Measurements from ENCODE around the gene MANBA. TPM values are rescaled to one million over a fixed set of nuclear protein-coding genes. Genes with fewer than 3 reads are reported as not detected.

MANBA gene
- total and polyA plus RNA-seq, 2 of the 4 experiments (the other 2 are of a cell fraction): 11.5 to 17.2 TPM

DNA sequence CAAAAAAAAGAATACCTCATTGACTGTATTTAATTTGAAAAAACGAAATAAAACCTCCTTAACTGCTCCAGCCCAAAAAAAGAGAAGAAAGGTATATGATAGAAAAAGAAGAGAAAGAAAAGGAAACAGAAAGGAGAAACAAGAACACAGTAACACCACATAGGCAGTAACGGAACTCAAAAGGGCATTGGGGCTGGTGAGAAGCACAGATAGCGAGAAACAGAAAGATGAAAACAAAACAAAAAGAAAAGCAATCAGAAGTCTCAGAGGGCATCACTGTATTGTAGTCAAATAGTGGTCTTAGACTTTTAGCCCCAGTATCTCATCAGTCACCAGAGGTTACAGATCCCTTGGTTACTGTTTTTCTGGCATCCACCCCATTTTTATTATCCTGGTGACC lies 171.0 kb downstream of the MANBA start:
- BruUV-seq (replicated peaks): no TSS peak
- Histone ChIP-seq H3K4me2 (ENCODE audit: low read depth, low read length) (no peak overlapping the region), H3K4me3 (ENCODE audit: insufficient read depth, low read depth, low read length) (no peak overlapping the region), H4K5ac (ENCODE audit: low read depth, low read length) (no peak overlapping the region), H2BK5ac (ENCODE audit: low read depth, low read length, poor library complexity, severe bottlenecking) (no peak overlapping the region), H3K27me3 (ENCODE audit: control insufficient read depth, insufficient read depth, low read length) (no peaks in the 10 kb centered on the region), H2AFZ (replicated peaks; ENCODE audit: low read length, poor library complexity) (no peak overlapping the region), H2BK120ac (ENCODE audit: low read depth, low read length) (no peak overlapping the region), H4K20me1 (ENCODE audit: insufficient read depth, low read length) (no peaks in the 10 kb centered on the region), H3K79me1 (ENCODE audit: low read depth in 1 of 2, low read length in 2 of 2) (no peaks in the 10 kb centered on the region), H3K14ac (replicated peaks; ENCODE audit: low read depth, low read length) (no peak overlapping the region), H3K4ac (ENCODE audit: low read depth, low read length) (no peak overlapping the region), H3K27ac (ENCODE audit: insufficient read depth, low read length) (no peak overlapping the region), H4K8ac (ENCODE audit: low read depth in 2 of 2, low read length in 2 of 2) (no peak overlapping the region), H2BK20ac (ENCODE audit: low read depth, low read length) (no peak overlapping the region), H3K9me3 (ENCODE audit: control insufficient read depth, insufficient read depth, low read length) (peaks cover 4% of the 10 kb centered on the region; the same call in 1 of the 2 replicates), H3K9me1 (ENCODE audit: insufficient read depth, low read length) (no peaks in the 10 kb centered on the region; the same call in 1 of the 2 replicates), H2BK15ac (ENCODE audit: low read depth, low read length) (no peak overlapping the region), H3K9ac (ENCODE audit: low read depth, low read length) (no peak overlapping the region), H3K36me3 (ENCODE audit: control insufficient read depth, insufficient read depth, low read length) (peaks cover 15% of the 10 kb centered on the region), H2AK5ac (ENCODE audit: low read depth, low read length) (no peak overlapping the region), H3K56ac (ENCODE audit: extremely low read depth, insufficient read depth, low read length) (no peak overlapping the region), H3K18ac (ENCODE audit: low read depth, low read length) (no peak overlapping the region), H4K91ac (ENCODE audit: insufficient read depth, low read depth, low read length) (no peak overlapping the region), H2AK9ac (replicated peaks; ENCODE audit: low read depth, low read length, poor library complexity) (no peak overlapping the region), H3K23ac (ENCODE audit: low read depth, low read length) (no peak overlapping the region), H3K4me1 (ENCODE audit: control insufficient read depth, insufficient read depth, low read length) (no peaks in the 10 kb centered on the region)
- ChIA-PET CTCF (interaction anchor here (1.2 kb wide), 1 partner anchor 31 kb away, joined by 3 read pairs; no protein-coding TSS in a partner anchor), POLR2A (ENCODE audit: unreplicated experiment) (no interaction called here)
- DNase-seq (no peak), ATAC-seq (ENCODE audit: low read depth) (no peak)
- no CpG with 5 or more reads among the region's 3 CpGs for WGBS, 2 experiments (ENCODE audit: extremely low coverage in 2 of 2, insufficient read length in 1 of 2)
- dilution Hi-C loops (cut with HindIII; ENCODE audit: low sequenced_read_pairs, unreplicated experiment) (no loop called here), intact Hi-C loops (cut with micrococcal nuclease) (loop anchor here (10.0 kb wide), 1 partner anchor 85 kb away; the partner anchor contains the start of gene NFKB1), in situ Hi-C loops (cut with MboI; ENCODE audit: low sequenced_read_pairs) (no loop called here)
- no peak for TF ChIP-seq MAFK (IDR thresholded peaks at IDR 0.05; ENCODE audit: low read depth, low read length)
- TF ChIP-seq RCOR1 (IDR thresholded peaks at IDR 0.05; ENCODE audit: insufficient replicate concordance, low read length): no peak
- no peak for TF ChIP-seq CHD1 (IDR thresholded peaks at IDR 0.05; ENCODE audit: low read depth, low read length)
- no peak for TF ChIP-seq BHLHE40 (IDR thresholded peaks at IDR 0.05; ENCODE audit: low read depth, low read length)
